GM19372 (cell line): ENCODE data around the gene MYOD1.
A peak's percentile ranks its signal among the peaks of the same experiment; 100 is the strongest.

ENCODE experiments used
- ATAC-seq: cut with Tn5 transposase; IDR thresholded peaks from one replicate; pipeline ENCODE4 v1.9.1; 2021; ENCODE audit warnings: mild to moderate bottlenecking, low read depth, moderate library complexity; ENCODE audit not compliant: unreplicated experiment

The MYOD1 gene

GRCh38 chr11:17733261-17733660, 13.9 kb downstream of the MYOD1 start:
- ATAC-seq, result no peak

DNA sequence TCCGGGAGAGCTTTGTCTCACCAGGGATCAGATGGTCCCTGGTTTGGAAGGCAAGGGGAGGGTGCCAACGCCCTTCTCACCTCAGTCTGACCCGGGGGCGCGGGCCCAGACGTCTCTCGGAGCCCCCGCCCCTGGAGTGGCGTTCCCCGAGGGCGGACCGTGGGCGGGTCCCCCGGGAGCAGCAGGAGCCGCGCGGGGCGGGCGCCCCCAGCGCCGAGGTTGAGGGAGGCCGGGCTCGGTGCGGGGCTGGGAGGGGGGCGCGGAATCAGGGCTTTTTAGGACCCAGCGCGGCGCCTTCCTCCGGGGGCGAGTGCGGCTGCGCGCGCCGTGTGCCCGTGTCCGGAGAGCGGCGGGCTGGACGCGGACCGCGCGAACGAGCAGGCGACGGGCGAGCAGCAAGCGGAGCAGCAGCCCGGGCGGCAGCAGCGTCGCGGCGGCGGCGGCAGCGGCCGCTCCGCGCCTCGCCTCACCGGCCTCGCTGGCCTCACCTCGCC, 15.1 kb downstream of the MYOD1 start, which contains the start of gene KCNC1:
KCNC1 (plus strand) TSS at position 364 of the 494 bp plus-strand sequence. CDS start 1,222 bp downstream, outside the sequence.
- peak; percentile 26 for ATAC-seq

DNA sequence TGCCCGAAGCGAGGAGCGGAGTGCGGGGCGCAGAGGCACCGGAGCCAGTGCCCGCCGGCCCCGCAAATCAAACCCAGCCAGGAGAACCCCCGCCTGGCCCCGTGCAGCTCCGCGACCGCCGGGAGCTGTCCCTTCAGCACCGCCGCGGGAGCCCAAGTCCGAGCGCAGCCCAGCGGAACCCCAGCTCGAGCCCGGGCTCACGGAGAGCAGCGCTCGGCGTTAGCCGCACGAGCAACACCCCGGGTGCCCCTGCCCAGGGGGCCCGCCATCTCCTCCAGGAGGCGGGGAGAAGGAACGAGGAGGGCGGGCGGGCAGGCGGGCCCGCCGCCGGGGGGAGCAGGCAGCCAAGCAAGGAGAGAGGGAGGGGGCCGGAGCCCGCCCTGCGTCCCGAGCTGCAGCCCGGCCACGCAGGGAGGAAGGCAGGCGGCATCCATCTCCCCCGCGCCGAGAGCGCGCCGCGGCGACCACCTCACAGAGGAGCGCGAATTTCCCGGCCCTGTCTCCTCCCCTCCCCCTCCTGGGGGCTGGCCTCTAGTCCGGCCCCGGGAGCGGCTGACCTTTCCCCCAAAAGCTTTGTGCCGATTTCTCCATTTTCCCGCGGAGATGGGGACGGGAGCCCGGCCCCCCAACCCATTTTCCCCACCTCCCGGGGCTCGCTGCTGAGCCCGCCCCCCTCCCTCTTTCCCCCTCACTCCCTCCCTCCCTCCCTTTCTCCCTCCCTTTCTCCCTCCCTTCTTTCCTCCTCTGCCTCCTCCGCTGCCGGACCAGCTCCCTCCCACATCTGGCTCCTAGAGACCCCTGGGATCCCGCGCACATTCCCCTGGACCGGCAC, 15.8 kb downstream of the MYOD1 start:
- peak; percentile 50 for ATAC-seq

DNA sequence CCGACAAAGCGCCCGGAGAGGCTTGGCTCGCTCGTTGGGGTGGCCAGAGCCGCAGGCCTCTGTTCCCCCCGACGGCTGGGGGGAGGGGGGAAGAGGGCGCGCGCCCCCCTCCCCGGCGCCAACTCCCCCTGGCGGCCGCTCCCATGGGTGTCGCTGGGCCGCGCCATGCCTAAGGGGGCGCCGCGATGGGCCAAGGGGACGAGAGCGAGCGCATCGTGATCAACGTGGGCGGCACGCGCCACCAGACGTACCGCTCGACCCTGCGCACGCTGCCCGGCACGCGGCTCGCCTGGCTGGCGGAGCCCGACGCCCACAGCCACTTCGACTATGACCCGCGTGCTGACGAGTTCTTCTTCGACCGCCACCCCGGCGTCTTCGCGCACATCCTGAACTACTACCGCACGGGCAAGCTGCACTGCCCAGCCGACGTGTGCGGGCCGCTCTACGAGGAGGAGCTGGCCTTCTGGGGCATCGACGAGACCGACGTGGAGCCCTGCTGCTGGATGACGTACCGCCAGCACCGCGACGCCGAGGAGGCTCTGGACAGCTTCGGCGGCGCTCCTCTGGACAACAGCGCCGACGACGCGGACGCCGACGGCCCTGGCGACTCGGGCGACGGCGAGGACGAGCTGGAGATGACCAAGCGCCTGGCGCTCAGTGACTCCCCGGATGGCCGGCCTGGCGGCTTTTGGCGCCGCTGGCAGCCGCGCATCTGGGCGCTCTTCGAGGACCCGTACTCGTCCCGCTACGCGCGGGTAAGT, 16.6 kb downstream of the MYOD1 start:
- no peak for ATAC-seq

GRCh38 chr11:17736579-17736893, 17.2 kb downstream of the MYOD1 start:
- ATAC-seq, result no peak

- no peak for ATAC-seq
Measured at GRCh38 chr11:17736930-17737817, 17.8 kb downstream of the MYOD1 start.

DNA sequence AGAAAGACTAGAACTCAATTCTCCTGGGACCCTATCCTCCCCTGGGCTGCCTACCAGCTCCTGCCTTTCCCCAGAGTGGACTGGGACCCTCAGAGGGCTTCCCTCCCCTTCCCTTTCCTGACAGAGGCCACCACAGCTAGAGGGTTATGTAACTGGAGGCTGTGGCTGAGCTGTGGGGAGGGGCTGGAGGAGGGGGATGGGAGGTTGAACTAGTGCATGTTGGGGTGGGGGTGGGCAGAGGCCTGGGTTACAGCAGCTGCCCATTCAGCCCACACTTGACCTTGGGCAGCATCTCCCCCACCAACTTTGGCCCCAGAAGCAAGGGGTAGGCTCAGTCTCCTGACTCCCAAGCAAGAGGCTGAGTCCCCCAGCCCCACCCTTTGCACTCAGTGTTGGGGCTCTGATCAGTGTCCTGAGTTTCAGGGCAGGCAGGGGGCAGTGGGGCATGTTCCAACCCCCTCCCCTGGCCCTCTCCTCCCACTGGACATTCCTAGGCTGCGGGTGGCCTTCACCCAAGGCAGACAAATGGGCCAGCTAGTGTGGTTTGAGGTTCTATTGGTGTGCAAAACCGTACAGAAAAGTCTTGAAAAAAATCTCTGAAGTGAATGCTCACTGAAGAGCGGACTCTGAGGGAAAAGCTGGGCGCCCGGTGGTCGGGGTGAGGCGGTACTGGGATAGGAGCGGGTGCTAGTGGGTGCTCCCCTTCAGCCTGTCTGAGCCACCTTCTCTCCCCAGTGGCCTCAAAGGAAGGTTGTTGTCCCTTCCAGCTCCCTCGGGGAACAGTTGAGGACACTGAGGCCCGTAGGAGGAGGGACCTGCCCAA, 19.0 kb downstream of the MYOD1 start:
- no peak for ATAC-seq

DNA sequence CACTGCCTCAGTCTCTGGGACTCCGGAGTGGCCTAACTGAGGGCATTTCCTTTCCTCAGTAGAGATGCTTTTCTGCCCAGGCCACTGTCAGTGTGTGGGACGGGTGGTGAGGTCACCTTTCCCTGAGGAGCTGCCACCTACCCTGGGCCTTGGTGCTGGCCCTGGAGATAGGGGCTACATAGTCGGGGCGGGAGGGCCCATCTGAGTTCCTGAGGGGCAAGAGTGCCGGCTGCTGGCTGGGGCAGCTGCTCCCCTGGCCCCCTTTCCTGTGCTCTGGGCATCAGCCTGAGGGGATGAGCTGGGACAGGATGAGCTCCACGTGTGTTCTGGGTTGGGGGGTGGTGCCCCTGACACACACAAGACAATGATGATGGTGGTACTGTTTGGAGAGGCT, 20.6 kb downstream of the MYOD1 start:
- no peak for ATAC-seq

- ATAC-seq, result no peak
Measured at GRCh38 chr11:17740649-17741235, 21.4 kb downstream of the MYOD1 start.

DNA sequence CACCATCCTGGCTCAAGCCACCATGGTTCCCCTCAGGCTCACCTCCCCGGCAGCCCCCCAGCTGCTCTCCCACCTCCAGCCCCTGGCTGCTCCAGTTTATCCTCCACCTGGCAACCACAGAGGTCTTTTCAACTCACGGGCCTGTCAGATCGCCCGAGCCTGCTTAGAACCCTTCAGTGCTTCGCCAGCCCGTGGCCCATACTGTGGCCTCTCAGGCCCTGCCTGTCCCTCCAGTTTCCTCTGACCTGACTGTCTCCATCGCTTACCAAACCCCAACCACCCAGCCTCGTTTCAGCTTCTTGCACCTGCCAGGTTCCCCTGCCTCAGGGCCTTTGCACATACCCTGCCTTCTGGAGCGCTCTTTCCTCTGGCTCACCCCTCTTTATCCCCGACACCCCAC, 22.1 kb downstream of the MYOD1 start:
- ATAC-seq, result no peak

DNA sequence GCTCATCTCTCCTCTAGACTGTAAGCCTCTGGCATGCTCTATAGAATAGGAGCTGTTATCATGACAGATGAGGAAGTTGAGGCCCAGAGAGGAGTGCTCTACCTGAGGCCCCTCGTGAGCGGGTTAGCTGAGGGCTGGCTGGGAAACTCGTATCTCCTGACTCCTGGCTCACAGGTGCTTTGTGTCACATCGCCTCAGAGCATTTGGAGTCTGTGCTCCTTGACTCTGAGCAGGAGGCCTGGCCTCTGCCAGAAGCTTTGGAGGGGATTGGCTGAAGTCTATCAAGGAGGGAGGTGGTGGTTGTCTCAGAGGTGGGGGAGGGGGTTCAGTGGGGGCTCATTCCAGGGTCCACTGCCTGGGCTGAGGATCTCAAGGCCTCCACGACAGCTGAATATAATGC, 22.6 kb downstream of the MYOD1 start:
- ATAC-seq, result no peak

GRCh38 chr11:17743026-17743807, 23.8 kb downstream of the MYOD1 start:
- ATAC-seq, result no peak

DNA sequence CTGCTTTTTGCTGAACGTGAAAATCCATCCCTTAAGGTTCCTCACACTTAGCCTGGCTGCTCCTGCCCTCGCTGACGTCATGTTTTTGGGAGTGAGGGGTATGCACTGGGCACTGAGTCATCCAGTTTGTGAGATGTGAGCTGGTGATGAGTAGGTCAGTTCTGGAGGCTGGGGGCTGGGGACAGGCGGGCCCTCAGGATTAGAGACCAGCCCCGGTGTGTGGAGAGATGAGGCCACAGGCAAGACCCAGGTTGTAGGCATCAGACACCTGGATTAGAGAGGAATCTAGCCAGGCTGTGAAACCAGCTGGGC, 24.4 kb downstream of the MYOD1 start:
- no peak for ATAC-seq

- ATAC-seq, result no peak
Measured at GRCh38 chr11:17744151-17744940, 25.0 kb downstream of the MYOD1 start.

DNA sequence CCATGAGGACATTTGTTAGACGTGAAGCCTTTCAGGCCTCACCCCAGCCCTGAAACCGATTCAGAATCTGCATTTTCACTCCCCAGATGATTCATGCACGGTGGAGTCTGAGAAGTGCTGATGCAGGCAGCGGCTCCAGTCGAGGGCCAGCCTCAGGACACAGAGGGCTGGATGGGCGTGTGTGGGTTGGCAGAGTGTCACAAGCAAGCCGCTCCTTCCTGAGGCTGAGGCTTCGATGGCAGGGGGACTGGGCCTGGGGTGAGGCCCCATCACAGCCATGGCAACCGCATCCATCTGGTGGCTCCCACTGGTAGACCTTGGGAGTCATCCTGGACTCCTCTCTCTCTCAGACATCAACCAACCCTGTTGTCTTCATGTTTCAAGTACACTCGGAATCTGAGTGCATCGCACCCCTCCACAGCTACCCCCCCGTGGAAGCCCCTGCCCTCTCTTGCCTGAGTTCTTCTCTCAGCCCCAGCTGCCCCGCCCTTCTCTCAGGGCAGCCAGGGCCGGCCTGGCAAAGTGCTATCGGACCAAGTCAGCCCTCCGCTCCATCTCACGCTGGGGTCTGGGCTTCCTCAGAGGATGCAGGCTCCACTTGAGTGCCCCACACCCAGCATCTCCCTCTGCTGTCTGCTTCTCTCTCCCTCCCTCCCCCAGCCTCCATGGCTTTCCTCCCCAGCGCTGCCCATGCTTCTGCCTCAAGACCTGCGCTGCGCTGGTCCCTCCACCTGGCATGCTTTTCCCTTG, 25.8 kb downstream of the MYOD1 start:
- ATAC-seq, result no peak

DNA sequence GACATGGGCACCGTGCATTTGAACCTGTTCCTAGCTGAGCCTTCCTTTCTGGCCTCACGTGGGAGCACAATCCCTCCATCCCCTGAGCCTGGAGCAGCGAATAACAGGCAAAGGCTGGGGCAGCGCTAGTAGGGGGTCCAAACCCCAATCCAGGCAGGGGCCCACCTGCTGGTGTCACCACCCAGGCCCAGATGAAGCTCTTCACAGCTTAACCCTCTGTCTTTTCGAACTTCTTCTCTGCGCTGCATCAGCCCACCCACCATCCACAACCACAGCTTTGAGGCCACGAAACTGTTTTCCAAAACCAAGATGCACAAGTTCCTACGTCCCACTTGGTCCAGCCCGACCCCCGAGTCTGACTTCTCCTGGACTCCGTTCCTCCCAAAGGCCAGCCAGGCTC, 26.7 kb downstream of the MYOD1 start:
- no peak for ATAC-seq

- ATAC-seq, result no peak
Measured at GRCh38 chr11:17747131-17747955, 28.0 kb downstream of the MYOD1 start.
